Jurkat, Clone E6-1 (cell line): ENCODE data around the gene CLTCL1.

Experiments used
- DNase-seq: peaks from one replicate; pipeline ENCODE4 v3.0.0-alpha.2; 2011; ENCODE audit warnings: low read depth, low spot score
- H3K4me3 ChIP-seq: 2 replicates; pipeline ENCODE4 v1.5.1; 2011; ENCODE audit warnings: mild to moderate bottlenecking, low read length, control low read depth, moderate library complexity

Gene CLTCL1

DNA sequence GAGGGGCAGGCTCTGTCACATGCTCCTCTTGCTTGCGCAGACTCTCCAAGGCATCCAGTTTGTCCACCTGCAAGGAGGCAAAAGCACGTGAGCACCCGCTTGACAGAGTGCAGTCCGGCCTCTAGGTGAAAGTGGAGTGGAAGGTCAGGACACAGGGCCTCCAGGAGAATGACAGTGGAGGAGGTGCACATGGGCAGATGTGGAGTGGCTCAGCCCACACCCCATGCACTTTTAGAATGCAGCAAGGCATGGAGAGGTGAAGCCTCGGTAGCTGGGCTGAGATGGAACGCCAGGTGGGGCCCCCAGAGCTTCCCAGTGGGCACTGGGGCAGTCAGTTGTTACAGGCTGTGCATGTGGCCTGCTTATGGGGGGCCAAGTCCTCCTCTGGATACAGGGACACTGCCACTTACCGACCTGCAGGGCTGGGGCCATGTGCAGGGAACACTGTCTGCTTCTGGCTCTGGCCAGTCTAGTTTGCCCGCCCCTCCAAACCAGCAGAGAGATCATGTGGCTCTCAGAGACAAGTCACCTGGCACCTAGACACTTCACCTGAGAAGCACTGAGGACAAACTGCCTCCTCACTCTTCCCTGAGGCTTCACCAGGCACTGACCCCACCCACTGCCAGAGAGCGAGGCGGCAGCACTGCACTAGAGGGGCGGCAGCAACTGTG lies 110.6 kb downstream of the CLTCL1 start:
- no peak for DNase-seq
- H3K4me3 ChIP-seq, result no peak overlapping the region

DNA sequence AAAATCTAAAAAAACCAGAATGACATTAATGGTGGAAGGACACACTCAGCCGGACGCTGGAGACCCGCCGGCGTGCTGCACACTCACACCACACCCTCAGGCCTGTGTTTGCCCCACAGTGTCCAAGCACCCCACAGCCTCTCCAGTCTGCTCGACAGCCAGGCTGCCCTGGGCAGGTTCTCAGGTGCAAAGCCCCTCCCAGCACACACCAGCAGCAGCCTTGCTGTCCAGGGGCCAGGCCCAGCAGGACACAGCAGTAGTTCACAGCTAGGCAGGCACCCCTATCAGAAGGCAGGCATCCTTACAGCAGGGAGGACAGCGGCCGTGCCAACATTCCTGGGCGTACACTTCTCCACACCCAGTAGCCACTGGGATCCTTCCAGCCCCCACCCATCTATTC lies 111.3 kb downstream of the CLTCL1 start:
- H3K4me3 ChIP-seq, result no peak overlapping the region
- no peak for DNase-seq

GRCh38 chr22:19179497-19180048 lies 111.9 kb downstream of the CLTCL1 start:
- DNase-seq, result peak; percentile 36
- peak overlapping the region; percentile 65 for H3K4me3 ChIP-seq

GRCh38 chr22:19178657-19179496 lies 112.6 kb downstream of the CLTCL1 start, which contains the start of gene SLC25A1:
Gene SLC25A1 (minus strand): TSS chr22:19178736. CDS start chr22:19178673, 63 bp downstream.
- DNase-seq, result peak; percentile 70
- peak within 1 kb of the TSS; percentile 65 for H3K4me3 ChIP-seq

- DNase-seq, result peak; percentile 28
- H3K4me3 ChIP-seq, result peak overlapping the region; percentile 65
Measured at GRCh38 chr22:19178065-19178656, 113.4 kb downstream of the CLTCL1 start.

DNA sequence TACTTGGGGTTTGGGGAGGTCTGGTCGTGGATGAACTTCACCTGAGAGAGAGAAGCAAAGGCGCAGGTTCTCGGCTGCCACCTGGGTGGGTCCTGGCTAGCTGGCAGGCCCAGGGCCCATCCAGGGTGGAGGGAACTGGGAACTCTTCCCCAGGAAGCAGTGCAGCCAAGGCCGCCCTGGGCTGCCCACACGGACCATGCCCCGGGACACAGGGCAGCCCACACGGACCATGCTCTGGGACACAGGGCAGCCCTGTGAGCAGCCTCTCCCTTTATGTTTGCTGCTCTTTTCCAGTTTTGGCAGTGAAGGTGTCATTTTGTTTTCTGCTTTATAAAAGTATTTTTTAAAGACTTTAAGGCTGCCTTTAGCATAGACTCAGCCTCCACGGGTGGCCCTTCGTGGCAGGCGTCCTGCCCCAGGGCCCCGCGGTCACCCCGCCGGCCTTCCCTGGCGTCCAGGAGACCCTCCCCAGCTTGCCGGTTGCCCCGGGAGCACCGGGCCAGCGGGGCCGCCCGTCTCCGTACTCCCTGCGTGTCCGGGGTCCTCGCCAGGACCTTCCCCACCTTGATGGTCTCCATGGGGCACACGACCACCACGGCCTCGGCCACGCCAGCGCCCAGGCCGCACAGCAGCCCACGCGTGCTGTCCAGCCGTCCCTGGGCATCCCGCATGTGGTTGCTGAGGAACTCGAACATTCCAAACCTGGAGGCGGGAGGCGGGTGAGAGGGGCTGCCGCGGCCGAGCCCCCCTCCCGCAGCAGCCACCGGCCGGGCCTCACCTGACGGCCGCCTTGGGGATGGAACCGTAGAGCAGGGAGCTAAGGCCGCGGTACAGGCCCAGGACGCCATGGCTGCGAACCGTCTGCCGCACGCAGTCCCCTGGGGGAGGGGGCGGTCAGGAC lies 114.1 kb downstream of the CLTCL1 start:
- H3K4me3 ChIP-seq, result peak overlapping the region; percentile 65
- no peak for DNase-seq

- H3K4me3 ChIP-seq, result no peak overlapping the region
Measured at GRCh38 chr22:19176732-19177131, 114.8 kb downstream of the CLTCL1 start.

DNA sequence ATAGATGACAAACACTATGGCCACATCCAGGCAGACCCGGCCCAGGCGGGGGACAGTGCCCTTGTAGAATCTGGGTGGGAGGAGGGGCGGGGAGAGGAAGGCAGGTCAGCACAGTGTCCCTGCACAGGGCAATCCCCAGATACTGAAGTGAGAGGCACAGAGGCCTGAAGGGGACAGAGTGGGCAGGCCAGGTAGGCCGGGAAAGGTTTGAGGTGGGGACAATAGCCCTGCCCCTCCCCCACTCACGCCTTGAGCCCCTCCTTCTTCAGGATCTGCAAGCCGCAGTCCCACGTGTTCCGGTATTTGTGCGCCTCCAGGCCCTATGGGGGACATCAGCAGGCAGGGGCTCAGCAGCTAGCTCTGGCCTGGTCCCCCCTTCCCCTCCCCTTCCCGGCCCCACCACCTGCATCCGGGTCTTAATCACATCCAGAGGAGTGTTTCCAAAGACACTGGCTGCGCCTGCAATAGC lies 115.3 kb downstream of the CLTCL1 start:
- no peak for DNase-seq
- H3K4me3 ChIP-seq, result no peak overlapping the region

More at GRCh38 chr22:19176732-19177131, 114.8 kb downstream of the CLTCL1 start:
- DNase-seq, result no peak

- DNase-seq, result no peak
- H3K4me3 ChIP-seq, result no peak overlapping the region
Measured at GRCh38 chr22:19175602-19176174, 115.8 kb downstream of the CLTCL1 start.

- H3K4me3 ChIP-seq, result no peak overlapping the region
- DNase-seq, result no peak
Measured at GRCh38 chr22:19175026-19175601, 116.4 kb downstream of the CLTCL1 start.

GRCh38 chr22:19174106-19175025 lies 117.2 kb downstream of the CLTCL1 start:
- DNase-seq, result no peak
- H3K4me3 ChIP-seq, result no peak overlapping the region

- H3K4me3 ChIP-seq, result peak overlapping the region; percentile 96
- DNase-seq, result no peak
Measured at GRCh38 chr22:19173047-19174035, 118.2 kb downstream of the CLTCL1 start.

- no peak for DNase-seq
- peak overlapping the region; percentile 96 for H3K4me3 ChIP-seq
Measured at GRCh38 chr22:19172213-19173046, 119.1 kb downstream of the CLTCL1 start.

GRCh38 chr22:19169947-19170318 lies 121.6 kb downstream of the CLTCL1 start:
- no peak for DNase-seq
- no peak overlapping the region for H3K4me3 ChIP-seq
